ENCODE results near the gene PRRC2B.

PRRC2B gene

GRCh38 chr9:131406563-131407436 is 12.9 kb downstream of the PRRC2B start:
- in situ Hi-C loops (cut with MboI; ENCODE audit: low sequenced_read_pairs): no loop called here

DNA sequence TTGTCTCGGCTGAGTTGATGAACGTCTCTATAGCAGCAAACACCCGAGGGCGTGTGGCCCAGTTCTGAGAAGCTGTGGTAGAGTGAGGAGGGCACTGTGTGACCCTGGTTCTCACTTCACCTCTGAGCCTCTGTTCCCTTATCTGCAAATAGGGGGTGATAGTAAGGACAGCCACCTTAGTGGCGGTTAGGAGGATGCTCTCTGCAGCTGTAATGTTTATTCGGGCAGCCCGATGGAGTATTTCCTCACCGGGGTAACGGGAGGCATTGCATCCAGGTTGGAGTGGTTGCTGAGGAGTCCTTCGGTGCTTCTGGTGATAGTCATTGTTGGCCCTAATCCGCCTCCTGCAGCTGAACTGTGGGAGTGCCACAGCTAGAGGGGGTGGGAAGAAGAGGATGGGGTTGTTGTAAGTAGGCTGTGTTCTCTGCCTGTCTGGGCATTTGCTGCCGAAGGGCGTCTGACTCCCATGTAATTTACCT is 13.9 kb downstream of the PRRC2B start:
- in situ Hi-C loops (cut with MboI; ENCODE audit: low sequenced_read_pairs): no loop called here

DNA sequence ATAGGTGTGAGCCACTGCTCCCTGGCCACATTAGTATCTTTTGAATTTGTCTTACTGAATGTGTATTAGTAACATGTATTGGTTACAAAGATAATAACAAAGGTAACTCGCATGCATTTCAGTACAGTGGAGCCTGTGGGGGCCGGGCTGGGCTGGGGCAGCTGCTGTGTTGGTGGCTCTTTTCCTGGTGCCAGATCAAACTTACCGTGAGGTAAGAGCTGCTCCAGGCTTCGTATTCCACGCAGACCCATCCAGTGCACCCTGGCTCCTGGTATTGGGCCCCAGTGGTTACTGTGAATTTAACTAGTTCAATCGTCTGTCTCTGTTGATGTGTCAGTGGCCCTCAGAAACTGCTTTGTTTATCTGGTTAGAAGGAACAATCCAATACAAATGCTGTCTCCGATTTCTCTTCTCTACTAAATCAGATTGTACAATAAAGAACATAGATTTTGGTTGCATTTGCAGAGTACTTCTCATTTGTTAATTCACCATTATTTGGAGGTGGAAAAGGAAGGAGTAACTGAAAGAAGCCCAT is 15.6 kb downstream of the PRRC2B start:
- in situ Hi-C loops (cut with MboI; ENCODE audit: low sequenced_read_pairs): no loop called here

DNA sequence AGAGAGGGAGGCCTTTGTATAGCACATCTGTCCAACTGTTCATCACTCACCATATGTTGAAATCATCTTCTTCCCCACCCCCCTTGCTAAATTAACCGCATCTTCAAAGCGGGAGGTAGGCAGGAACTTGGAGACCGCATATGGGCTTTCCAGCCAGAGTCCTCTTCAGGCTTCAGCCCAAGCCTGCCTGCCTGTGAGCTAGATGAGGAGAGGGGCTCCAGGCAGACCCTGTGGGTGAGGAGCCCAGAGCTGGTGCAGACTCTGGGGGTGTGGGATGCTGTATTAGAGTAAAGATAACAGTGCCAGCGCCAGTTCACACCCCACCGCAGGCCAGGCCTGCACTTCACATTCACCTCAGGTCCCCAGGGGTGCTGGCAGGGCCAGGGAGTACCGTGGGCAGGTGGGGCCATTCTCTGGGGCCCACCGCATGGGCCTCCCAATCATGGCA is 16.2 kb downstream of the PRRC2B start:
- in situ Hi-C loops (cut with MboI; ENCODE audit: low sequenced_read_pairs): no loop called here

GRCh38 chr9:131411719-131412681 is 18.1 kb downstream of the PRRC2B start:
- in situ Hi-C loops (cut with MboI; ENCODE audit: low sequenced_read_pairs): no loop called here

DNA sequence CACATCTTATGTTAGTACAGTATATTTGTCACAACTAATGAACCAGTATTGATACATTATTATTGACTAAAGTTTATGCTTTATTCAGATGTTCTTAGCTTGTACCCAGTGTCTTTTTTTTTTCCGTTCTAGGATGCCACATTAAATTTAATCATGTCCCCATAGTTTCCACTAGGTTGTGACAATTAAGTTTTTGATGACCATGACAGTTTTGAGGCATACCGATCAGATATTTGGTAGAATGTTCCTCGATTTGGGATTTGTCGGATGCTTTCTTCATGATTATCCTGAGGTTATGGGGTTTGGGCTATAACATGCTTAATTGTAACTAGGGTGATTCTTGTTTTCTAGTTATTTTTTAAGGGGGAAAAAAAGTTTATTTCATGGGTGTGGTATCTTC is 22.6 kb downstream of the PRRC2B start:
- in situ Hi-C loops (cut with MboI; ENCODE audit: low sequenced_read_pairs): no loop called here

DNA sequence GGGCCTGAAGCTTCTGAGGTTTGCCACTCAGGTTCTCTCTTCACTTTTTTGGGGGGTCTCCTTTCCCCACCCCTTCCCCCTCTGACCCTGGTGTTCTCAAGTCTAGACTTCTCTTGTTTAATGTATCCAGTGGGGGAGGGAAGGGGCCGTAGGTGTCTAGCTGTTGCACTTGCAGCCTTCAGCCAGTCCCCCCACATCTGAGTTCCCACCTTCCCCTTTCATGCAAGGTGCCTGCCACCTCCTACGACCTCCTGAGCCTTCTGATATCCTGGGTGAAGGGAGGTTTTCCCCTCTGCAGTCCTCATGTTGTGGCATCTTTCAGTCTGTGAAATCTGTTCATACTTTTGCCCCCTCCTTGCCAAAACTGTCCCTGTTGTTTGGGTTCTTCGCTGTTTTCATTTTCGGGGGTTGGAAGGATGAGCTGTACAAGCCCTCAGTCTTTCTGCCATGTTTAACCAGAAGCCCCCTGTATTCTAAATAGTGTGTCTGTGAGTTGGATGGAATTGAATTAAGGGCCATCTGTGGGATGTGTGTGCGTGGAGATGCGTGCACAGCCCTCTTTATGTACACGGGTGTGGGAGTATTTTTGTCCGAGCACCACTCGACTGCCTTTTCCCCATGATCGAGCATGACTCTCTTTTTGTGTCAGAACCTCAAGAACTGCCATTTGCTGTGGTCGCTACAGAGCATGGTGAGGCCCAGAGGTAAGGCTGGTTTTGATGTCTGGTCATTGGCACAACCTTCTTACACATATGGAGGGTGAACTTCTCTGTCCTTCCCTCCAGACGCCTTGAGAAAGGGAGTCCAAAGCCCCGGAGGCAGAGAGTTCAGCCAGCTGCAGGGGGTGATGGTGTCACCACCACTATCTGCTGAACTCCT is 23.6 kb downstream of the PRRC2B start:
- in situ Hi-C loops (cut with MboI; ENCODE audit: low sequenced_read_pairs): no loop called here

DNA sequence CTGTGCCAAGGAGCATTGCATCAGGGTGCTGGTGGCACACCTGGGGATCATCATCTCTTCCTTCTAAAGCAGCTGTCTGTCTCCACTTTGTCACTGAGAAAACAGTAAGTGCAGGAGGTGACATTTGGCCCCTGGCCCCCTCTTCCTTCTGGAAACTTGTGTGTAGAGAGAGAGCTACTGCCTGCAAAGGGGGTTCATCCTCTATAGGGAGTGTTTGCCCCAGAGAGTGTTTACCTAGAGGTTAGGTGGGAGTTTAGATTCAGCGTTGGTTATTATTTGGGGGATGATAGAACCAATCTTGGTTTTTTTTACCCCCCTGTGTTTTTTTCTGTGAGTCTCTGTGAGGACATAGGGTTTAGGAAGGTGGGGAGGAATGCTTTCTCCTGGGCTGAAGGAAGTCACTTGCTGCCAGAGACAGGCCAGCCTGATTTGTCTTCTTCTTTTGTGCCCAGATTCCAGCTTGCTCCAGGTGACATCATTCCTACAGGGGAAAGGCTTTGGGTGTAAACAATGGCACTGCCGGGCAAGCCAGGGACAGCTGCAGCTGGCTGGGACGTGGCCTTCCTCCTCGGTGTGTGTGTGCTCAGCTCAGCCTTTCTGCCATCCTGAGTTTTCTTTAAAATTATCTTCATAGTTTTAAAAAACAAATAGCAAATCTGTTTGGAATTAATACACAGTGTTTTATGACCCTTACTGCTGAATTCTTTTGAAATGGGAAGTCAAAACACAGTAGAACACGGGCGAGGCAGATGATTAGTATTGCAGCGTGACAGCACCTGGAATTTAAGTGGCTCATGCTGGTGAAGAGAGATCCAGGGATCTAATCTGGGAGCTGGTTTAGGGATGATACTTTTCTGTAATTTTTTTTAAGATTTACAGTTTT is 24.5 kb downstream of the PRRC2B start:
- in situ Hi-C loops (cut with MboI; ENCODE audit: low sequenced_read_pairs): no loop called here

DNA sequence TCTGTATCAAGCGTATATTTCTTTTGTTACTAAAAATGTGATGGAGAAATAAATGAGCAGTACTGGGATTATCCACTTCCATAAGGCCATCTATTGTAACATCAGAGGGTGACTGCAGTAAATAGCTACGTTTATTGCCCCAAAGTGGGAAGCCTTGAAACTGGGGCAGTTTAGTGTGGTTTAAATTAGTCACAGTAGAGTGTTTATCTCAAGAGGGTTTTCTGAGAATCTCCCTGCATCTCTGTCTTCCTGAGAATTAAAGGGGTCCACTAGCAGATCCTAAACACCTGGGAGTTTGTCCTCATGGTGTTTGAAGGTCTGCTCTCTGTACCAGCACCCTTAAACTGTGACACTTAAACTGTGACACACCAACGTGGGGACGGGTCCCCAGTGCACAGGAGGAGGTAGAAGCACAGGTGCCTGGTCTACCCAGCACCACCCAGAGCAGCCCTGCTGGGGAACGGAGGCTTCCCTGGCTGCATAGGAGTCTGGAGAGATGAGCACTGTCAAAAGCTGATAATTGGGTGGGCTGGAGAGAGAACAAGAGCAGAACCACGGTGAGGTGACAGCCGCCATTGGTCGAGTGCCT is 25.2 kb downstream of the PRRC2B start:
- in situ Hi-C loops (cut with MboI; ENCODE audit: low sequenced_read_pairs): no loop called here

DNA sequence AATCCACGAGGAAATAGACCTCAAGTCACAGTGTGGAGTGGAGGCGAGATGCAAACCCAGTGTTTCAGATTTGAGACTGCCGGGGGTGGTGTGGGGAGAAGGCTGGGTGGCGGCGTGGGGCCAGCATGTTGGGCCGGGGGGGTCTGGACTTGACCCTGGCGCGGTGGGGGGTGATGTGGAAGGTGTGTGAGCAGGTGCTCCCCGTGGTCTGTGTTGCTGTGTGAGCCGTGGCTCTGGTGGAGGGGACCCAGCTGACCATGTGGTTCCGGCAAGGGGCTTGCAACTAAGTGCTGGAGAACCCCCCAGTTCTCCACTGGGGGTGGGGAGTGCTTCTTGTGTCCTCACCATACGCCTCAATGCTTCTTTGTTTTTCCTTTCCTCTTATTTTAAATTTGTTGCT is 25.8 kb downstream of the PRRC2B start:
- in situ Hi-C loops (cut with MboI; ENCODE audit: low sequenced_read_pairs): no loop called here

DNA sequence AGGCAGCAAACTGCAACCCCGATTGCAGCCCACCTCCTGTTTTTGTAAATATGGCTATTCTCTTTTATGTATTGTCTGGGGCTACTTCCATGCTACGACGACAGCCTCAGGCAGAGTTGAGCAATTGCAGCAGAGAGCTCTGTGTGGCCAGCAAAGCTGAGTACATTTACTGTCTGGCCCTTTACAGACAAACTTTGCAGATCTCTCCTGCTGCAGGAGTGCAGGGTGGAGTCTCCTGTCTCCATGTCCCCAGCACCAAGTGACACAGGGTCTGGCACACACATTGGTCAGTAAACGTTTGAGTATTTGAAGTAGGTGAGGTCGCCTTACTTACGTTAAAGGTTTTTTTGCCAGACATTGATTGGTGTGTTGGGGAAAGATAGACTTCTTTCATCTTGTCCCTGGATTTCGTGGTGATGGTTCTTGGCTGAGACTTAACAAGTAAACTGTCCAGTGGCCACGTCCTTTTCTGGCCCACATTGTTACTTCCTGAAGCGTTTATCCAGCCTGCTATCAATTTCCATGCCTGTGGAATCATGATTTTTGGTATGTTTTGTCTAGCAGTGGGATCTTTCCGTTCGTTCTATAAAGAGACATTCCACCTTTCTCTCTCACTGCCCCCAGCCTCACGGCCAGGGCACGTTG is 27.2 kb downstream of the PRRC2B start:
- in situ Hi-C loops (cut with MboI; ENCODE audit: low sequenced_read_pairs): no loop called here

DNA sequence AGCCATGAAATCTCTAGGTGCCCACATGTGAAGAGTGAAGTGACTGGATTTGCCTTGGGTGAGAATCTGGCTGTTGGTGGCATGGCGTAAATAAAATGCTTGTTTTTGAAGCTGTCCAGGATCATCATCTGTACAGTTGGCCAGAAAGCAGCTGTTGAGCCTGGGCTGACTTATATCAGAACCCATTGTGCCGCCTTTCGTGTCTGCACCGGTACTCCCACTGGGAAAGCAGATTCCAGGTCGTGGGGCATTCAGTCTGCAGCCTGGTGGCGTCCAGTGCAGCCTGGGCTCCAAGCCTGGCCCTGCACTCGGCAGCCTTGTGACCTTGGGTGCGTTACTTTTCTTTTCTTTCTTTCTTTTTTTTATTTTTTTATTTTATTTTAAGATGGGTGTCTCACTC is 27.8 kb downstream of the PRRC2B start:
- in situ Hi-C loops (cut with MboI; ENCODE audit: low sequenced_read_pairs): no loop called here

DNA sequence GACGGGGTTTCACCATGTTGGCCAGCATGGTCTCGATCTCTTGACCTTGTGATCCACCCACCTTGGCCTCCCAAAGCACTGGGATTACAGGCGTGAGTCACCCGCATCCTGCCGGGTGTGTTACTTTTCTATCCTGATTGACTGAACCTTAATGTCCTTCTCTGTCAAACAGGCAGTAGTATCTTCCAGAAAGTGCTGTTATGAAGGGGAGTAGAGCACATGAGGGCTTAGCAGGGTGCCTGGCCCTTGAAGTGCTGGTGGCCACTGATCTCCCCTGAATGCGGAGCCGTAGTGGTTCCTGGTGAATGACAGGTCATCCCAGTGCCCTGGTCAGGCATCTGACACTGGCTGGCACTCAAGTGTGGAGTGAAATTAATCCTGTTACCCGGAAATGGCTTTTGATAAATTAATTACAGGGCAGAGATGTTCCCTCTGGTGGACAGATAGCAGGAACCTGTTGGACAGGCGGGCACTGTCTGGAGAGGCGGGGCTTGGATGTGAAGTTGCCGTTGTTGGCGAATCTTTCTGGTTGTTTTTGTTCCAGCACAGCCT is 28.4 kb downstream of the PRRC2B start:
- in situ Hi-C loops (cut with MboI; ENCODE audit: low sequenced_read_pairs): no loop called here

- in situ Hi-C loops (cut with MboI; ENCODE audit: low sequenced_read_pairs): no loop called here
Observed at GRCh38 chr9:131423171-131423581, 29.3 kb downstream of the PRRC2B start.

GRCh38 chr9:131426545-131426944 is 32.7 kb downstream of the PRRC2B start:
- in situ Hi-C loops (cut with MboI; ENCODE audit: low sequenced_read_pairs): no loop called here

DNA sequence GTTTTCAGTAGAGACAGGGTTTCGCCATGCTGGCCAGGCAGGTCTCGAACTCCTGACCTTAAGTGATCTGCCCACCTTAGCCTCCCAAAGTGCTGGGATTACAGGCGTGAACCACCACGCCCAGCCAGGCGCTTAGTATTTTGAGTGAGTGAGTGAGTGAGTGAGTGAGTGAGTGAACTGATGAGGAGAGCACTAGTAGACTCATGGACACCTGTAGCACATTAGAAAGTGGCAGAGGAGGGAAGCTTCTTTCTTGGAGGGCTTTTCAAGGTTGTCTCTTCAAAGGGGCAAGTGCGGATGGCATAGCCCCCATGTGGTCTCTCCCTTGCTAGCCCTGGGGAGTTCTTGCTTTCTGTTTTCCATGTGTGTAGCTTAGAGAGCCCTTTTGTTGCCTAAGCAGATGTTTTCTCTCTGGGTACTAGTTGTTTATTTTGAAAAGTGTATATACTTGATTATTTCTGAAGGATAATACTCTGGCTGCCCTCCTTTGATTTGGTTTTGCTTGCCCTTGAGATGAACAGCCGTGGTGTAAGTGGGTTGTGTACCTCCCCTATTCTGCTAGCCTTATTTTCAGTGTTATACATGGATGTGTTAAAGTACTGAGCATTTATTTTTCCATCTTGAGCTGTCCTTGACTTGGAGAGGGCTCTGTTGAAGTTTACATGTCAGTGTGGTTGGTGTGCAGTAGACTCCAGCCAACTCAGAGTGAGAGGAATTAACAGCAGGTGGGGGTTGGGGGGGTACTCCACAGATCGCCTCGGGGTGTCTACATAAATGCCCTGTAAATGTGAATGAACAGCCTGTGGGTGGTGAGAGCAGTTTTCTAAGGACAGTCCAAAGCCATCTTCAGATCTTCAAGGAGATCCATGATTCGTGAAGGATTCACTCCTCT is 35.5 kb downstream of the PRRC2B start:
- in situ Hi-C loops (cut with MboI; ENCODE audit: low sequenced_read_pairs): no loop called here

DNA sequence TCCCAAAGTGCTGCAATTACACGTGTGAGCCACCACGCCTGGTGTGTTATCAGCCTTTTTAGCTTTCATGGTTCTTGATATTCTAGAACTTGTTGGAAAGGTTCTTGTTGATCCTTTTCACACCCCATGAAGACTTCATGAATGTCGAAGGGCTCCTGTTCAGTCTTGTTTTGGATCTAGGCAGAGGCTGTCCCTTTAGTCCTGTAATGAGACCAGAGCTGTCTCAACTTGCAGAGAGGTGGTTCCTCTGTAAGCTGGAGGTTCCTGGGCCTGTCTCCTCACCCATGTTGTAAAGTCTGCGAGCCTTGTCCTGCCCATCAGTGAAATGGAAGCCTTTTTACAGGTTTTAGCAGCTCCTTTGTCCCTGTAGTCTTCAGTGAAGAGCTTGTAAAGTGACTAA is 38.2 kb downstream of the PRRC2B start:
- in situ Hi-C loops (cut with MboI; ENCODE audit: low sequenced_read_pairs): no loop called here
